Type B pancreatic cell (in vitro differentiated cells): ENCODE data around the gene TBC1D14. TPM values are rescaled to one million over a fixed set of nuclear protein-coding genes. Genes with fewer than 3 reads are reported as not detected.

Experiments used
- DNase-seq: peaks from one replicate; pipeline ENCODE4 v3.0.0; 2021; ENCODE audit warnings: mixed read lengths; ENCODE audit not compliant: unreplicated experiment; ENCODE audit errors: extremely low spot score
- H3K27ac Mint-ChIP-seq: 2 replicates; pipeline ENCODE4 v1.8.0; 2021; ENCODE audit warnings: mild to moderate bottlenecking, mixed read lengths
- H3K27me3 Mint-ChIP-seq: 2 replicates; pipeline ENCODE4 v1.8.0; 2021; ENCODE audit warnings: mixed read lengths
- H3K36me3 Mint-ChIP-seq: 2 replicates; pipeline ENCODE4 v1.8.0; 2021; ENCODE audit warnings: mixed read lengths
- H3K4me1 Mint-ChIP-seq: one replicate; pipeline ENCODE4 v1.8.0; 2021; ENCODE audit warnings: mixed read lengths; ENCODE audit not compliant: unreplicated experiment
- H3K4me3 Mint-ChIP-seq: 2 replicates; pipeline ENCODE4 v1.8.0; 2021; ENCODE audit warnings: mild to moderate bottlenecking, mixed read lengths
- H3K9me3 Mint-ChIP-seq: 2 replicates; pipeline ENCODE4 v1.8.0; 2021; ENCODE audit warnings: mixed read lengths
- CTCF ChIP-seq: fragments of 200-600 bp; sonication (generic); conservative IDR thresholded peaks from 2 replicates; pipeline ENCODE4 v1.5.0; 2021; ENCODE audit warnings: antibody characterized with exemption, mild to moderate bottlenecking
- total RNA-seq: library from RNA; stranded (reverse); gene quantifications from 2 replicates; pipeline ENCODE4 v1.2.1, GENCODE V29; 2021; ENCODE audit warnings: low replicate concordance

TBC1D14 gene
- total RNA-seq, 1 donor from 2014 or later = 55.9 TPM

- H3K27me3 Mint-ChIP-seq = no peaks in the 10 kb centered on the region
- TF ChIP-seq CTCF = no peak
- no peak for DNase-seq
- H3K9me3 Mint-ChIP-seq = no peaks in the 10 kb centered on the region
- no peak overlapping the region for H3K27ac Mint-ChIP-seq
- no peaks in the 10 kb centered on the region for H3K36me3 Mint-ChIP-seq
- H3K4me3 Mint-ChIP-seq = no peak overlapping the region
- peaks cover 29% of the 10 kb centered on the region for H3K4me1 Mint-ChIP-seq
Measured at GRCh38 chr4:7048642-7049041, 139.0 kb downstream of the TBC1D14 start.

- Mint-ChIP-seq H3K4me1 (peaks cover 29% of the 10 kb centered on the region), H3K4me3 (no peak overlapping the region), H3K36me3 (peaks cover 4% of the 10 kb centered on the region), H3K27me3 (no peaks in the 10 kb centered on the region), H3K27ac (no peak overlapping the region), H3K9me3 (no peaks in the 10 kb centered on the region)
- no peak for TF ChIP-seq CTCF
- DNase-seq = no peak
Measured at GRCh38 chr4:7049295-7049694, 139.7 kb downstream of the TBC1D14 start.

GRCh38 chr4:7049739-7050138 is 140.1 kb downstream of the TBC1D14 start:
- no peak for DNase-seq
- no peak for TF ChIP-seq CTCF
- Mint-ChIP-seq H3K9me3 (no peaks in the 10 kb centered on the region), H3K27me3 (no peaks in the 10 kb centered on the region), H3K36me3 (peaks cover 7% of the 10 kb centered on the region), H3K4me3 (no peak overlapping the region), H3K27ac (no peak overlapping the region), H3K4me1 (peaks cover 25% of the 10 kb centered on the region)

GRCh38 chr4:7050481-7051143 is 141.0 kb downstream of the TBC1D14 start:
- DNase-seq = no peak
- Mint-ChIP-seq H3K36me3 (peaks cover 7% of the 10 kb centered on the region), H3K27me3 (no peaks in the 10 kb centered on the region), H3K4me1 (peaks cover 16% of the 10 kb centered on the region), H3K4me3 (no peak overlapping the region), H3K9me3 (no peaks in the 10 kb centered on the region), H3K27ac (no peak overlapping the region)
- no peak for TF ChIP-seq CTCF

- no peak overlapping the region for H3K27ac Mint-ChIP-seq
- DNase-seq = no peak
- H3K4me1 Mint-ChIP-seq = peaks cover 14% of the 10 kb centered on the region
- H3K4me3 Mint-ChIP-seq = no peak overlapping the region
- H3K27me3 Mint-ChIP-seq = no peaks in the 10 kb centered on the region
- no peaks in the 10 kb centered on the region for H3K9me3 Mint-ChIP-seq
- no peak for TF ChIP-seq CTCF
- peaks cover 7% of the 10 kb centered on the region for H3K36me3 Mint-ChIP-seq
Measured at GRCh38 chr4:7051144-7051495, 141.5 kb downstream of the TBC1D14 start.

GRCh38 chr4:7051905-7052304 is 142.3 kb downstream of the TBC1D14 start:
- H3K4me3 Mint-ChIP-seq = no peak overlapping the region
- H3K27me3 Mint-ChIP-seq = no peaks in the 10 kb centered on the region
- no peak overlapping the region for H3K27ac Mint-ChIP-seq
- H3K4me1 Mint-ChIP-seq = peaks cover 6% of the 10 kb centered on the region
- no peak for DNase-seq
- no peak for TF ChIP-seq CTCF
- no peaks in the 10 kb centered on the region for H3K9me3 Mint-ChIP-seq
- H3K36me3 Mint-ChIP-seq = peaks cover 7% of the 10 kb centered on the region
